AG04449 (cell line): Measurements from ENCODE around the gene OR1F1.

Source experiments
- CTCF ChIA-PET: fragments of 350-600 bp; formaldehyde crosslinking; extraction: SDS; loops from one replicate; lab custom pipeline; 2021; ENCODE audit warnings: antibody characterized with exemption; lab: Yijun Ruan, JAX
- POLR2A ChIA-PET: fragments of 400-600, 350-600 bp; formaldehyde crosslinking; extraction: SDS; loops from one replicate; lab custom pipeline; 2020; ENCODE audit warnings: antibody characterized with exemption, inconsistent platforms; lab: Yijun Ruan, JAX
- DNase-seq: peaks from one replicate; pipeline ENCODE4 v3.0.0-alpha.2; 2010; ENCODE audit warnings: low read depth, low spot score
- H3K4me3 ChIP-seq: 2 replicates; pipeline ENCODE4 v1.5.1; 2011; ENCODE audit warnings: low read depth, mild to moderate bottlenecking, control low read depth, low read length
- TF ChIP-seq, protein P1 (sequence below): IDR thresholded peaks from one replicate; pipeline ENCODE4 v1.5.1; 2011; ENCODE audit warnings: mild to moderate bottlenecking, moderate library complexity, low read length, control low read depth, inconsistent platforms; ENCODE audit not compliant: insufficient read depth; ENCODE audit errors: missing control alignments

The OR1F1 gene

DNA sequence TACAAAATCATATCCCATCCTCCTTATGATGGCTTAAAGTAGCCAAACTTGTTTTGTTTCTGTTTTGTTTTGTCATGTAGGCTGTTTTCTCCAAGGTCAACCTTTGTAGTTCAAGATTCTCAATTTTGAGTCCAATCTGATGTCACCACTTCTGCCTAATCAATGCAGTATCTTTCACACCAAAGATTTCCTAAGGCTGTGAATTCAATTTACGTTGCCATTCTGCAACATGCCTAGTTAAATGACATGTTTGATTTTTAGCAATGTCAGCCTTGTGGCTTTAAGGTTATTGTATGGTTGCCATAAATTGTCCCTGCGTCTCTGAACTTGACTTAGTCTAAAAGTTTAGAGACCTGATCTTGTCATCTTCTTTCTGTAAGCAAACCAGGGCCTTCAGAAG is 32.8 kb upstream of the OR1F1 start:
- ChIA-PET POLR2A (no interaction called here), CTCF (no interaction called here)
- no peak for DNase-seq
- no peak overlapping the region for H3K4me3 ChIP-seq
- TF ChIP-seq, protein P1, sequence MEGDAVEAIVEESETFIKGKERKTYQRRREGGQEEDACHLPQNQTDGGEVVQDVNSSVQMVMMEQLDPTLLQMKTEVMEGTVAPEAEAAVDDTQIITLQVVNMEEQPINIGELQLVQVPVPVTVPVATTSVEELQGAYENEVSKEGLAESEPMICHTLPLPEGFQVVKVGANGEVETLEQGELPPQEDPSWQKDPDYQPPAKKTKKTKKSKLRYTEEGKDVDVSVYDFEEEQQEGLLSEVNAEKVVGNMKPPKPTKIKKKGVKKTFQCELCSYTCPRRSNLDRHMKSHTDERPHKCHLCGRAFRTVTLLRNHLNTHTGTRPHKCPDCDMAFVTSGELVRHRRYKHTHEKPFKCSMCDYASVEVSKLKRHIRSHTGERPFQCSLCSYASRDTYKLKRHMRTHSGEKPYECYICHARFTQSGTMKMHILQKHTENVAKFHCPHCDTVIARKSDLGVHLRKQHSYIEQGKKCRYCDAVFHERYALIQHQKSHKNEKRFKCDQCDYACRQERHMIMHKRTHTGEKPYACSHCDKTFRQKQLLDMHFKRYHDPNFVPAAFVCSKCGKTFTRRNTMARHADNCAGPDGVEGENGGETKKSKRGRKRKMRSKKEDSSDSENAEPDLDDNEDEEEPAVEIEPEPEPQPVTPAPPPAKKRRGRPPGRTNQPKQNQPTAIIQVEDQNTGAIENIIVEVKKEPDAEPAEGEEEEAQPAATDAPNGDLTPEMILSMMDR, result no peak

DNA sequence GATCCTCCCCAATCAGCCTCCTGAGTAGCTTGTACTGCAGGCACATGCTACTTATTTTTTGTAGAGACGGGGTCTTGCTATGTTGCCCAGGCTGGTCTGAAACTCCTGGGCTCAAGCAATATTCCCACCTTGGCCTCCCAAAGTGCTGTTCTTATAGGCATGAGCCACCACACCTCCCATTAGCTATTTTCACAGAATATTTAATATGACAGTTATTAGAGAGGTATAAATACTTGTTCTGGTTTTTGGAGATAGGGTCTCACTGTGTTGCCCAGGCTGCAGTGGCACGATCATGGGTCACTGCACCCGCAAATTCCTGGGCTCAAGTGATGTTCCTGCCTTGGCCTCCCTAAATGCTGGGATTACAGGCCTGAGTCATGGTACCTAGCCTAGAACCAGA is 32.0 kb upstream of the OR1F1 start:
- H3K4me3 ChIP-seq, result no peak overlapping the region
- DNase-seq, result no peak
- CTCF ChIA-PET, result interaction anchor here (1.2 kb wide), 1 partner anchor 10 kb away, joined by 3 read pairs; no protein-coding TSS in a partner anchor
- TF ChIP-seq, protein P1, result no peak
- POLR2A ChIA-PET, result no interaction called here

DNA sequence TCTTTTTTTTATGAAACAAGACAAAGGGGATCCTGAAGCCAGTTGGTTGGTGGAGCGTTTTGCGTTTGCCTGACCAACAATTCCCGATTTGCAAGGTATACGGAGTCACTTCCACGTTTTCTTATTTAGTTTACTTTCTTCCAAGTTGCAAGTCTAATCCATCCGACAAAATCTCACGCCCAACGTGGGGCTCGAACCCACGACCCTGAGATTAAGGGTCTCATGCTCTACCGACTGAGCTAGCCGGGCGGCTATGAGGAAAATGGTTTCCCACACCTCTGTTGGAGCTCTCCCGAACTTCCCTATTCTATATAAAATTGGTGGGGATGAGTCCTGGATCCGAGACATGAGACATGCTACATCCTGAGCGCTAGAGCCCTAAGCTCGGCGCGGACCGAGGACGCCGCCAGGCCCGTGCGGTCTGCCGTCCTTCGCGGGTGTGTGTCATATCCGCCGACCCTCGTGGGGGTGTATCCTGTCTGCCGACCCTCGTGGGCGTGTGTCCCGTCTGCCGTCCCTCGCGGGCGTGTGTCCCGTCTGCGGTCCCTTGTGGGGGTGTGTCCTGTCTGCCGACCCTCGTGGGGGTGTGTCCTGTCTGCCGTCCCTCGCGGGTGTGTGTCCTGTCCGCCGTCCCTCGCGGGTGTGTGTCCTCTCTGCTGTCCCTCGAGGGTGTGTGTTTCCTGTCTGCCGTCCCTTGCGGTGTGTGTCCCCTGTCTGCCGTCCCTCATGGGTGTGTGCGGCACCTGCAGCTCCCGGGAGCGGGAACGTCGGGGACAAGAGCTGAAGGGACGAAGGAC is 30.6 kb upstream of the OR1F1 start:
- DNase-seq, result peak; percentile 92
- CTCF ChIA-PET, result interaction anchor here (0.9 to 2.3 kb wide), 7 partner anchors 8 to 126 kb away, joined by 3 to 9 read pairs (median 4); no protein-coding TSS in a partner anchor
- TF ChIP-seq, protein P1, result no peak
- H3K4me3 ChIP-seq, result peak overlapping the region; percentile 72
- POLR2A ChIA-PET, result interaction anchor here (0.9 to 1.4 kb wide), 2 partner anchors 25 to 137 kb away, joined by 3 to 7 read pairs; partner anchors contain the start of gene TNFRSF12A

DNA sequence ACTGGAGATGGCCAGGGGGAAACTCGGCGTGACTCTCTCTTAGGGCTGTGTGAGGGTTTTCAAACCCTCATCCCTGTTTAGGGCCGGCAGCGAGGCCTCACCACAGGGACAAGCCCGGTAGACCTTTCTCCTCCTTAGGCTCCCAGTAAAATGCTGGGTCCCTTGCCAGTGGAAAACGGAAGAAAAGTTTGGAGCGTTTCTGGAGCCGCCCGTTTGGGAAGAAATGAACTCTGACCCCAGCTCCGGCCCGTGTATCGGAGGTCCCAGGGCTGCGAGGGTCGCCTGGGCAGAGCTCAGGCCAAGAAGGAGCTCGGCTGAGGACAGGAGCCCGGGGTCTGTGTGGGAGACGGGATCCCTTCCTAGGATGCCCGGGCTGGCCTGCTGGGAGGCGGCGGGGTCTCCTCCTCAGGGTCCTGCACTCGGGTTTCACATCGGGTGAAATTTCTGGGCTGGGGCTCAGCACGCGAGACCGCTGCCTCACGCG is 29.9 kb upstream of the OR1F1 start:
- CTCF ChIA-PET, result interaction anchor here (0.7 to 2.3 kb wide), 8 partner anchors 8 to 126 kb away, joined by 3 to 9 read pairs (median 4); no protein-coding TSS in a partner anchor

DNA sequence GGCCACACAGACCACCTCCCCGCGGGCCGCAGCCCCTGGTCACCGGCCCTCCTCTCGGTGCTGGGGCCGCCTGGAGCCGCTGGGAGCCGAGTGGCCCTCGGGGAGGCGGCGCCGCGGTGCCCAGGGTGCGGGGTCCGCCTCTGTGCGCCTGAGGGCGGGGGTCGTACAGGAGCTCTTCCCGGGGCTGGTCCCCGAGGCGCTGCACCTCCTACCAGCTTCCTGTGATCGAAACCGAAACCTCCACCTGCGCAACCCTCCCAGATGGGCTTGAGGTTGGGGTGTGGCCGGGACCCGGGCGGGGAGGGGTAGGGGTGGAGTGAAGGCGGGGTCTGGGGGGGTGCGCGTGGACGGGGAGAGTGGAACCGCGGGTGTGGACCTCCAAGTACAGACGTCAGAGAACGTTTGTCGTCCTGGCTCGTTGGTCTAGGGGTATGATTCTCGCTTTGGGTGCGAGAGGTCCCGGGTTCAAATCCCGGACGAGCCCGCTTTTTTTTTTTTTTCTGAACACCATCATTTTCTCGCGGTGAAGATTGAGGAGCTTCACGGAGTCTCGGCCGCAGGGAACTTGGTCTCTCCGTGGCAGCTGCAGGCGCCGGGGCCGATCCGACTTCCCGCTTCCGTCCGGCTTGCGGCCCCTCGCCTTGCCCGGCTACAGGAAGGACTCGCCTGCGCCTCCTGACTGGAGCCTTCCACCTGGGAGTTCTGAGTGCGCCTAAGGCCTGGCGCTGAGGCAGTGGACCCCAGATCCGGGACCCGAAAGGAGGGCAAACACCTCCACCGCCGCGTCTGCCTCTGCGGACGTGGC is 29.3 kb upstream of the OR1F1 start:
- peak overlapping the region; percentile 72 for H3K4me3 ChIP-seq
- ChIA-PET POLR2A (interaction anchor here (0.6 to 1.4 kb wide), 6 partner anchors 9 to 138 kb away, joined by 3 to 7 read pairs (median 3); partner anchors contain the start of gene TNFRSF12A), CTCF (interaction anchor here (0.7 to 2.3 kb wide), 8 partner anchors 9 to 127 kb away, joined by 3 to 9 read pairs (median 4); no protein-coding TSS in a partner anchor)
- TF ChIP-seq, protein P1, result peak; percentile 3
- DNase-seq, result no peak

More for the DNA sequence above, 29.9 kb upstream of the OR1F1 start:
- DNase-seq, result no peak
- POLR2A ChIA-PET, result interaction anchor here (0.9 to 1.4 kb wide), 2 partner anchors 24 to 138 kb away, joined by 3 to 7 read pairs; partner anchors contain the start of gene TNFRSF12A
- TF ChIP-seq, protein P1, result no peak
- H3K4me3 ChIP-seq, result peak overlapping the region; percentile 72
